CD4-positive, alpha-beta T cell (primary cell): ENCODE data around the gene IQSEC2. TPM values are rescaled to one million over a fixed set of nuclear protein-coding genes. Genes with fewer than 3 reads are reported as not detected.
A peak's percentile ranks its signal among the peaks of the same experiment; 100 is the strongest.

Experiments
- ATAC-seq: fragments of 200-7000 bp; cut with Tn5 transposase; one replicate; pipeline ENCODE4 v1.10.0; 2022; ENCODE audit warnings: mild to moderate bottlenecking; ENCODE audit not compliant: poor library complexity
- CTCF ChIA-PET: fragments of 350-600 bp; sonication (Branson Sonifier 250); formaldehyde crosslinking; loops from one replicate; lab custom pipeline; 2021; ENCODE audit warnings: antibody characterized with exemption, inconsistent platforms; lab: Charles Lee
- POLR2A ChIA-PET: fragments of 350-600 bp; sonication (Branson Sonifier 250); formaldehyde crosslinking; loops from one replicate; lab custom pipeline; 2021; ENCODE audit warnings: antibody characterized with exemption, inconsistent platforms; lab: Charles Lee
- DNase-seq, 14 experiments: peaks; one replicate each; pipeline ENCODE4 v3.0.0-alpha.2; 2013 to 2020; ENCODE audit warnings: mixed read lengths in 2 of 14
- H3K27ac ChIP-seq, 2 donors: one replicate each; pipeline versions ENCODE4 v1.5.1 to v1.7.0; 2013; ENCODE audit warnings: low read length in 2 of 2, low read depth in 1 of 2, mild to moderate bottlenecking in 1 of 2
- H3K27me3 ChIP-seq, 2 experiments: 1 replicate in 1 of 2; 2 replicates in 1 of 2; pipeline versions ENCODE4 v1.6.1 to v1.7.0; 2013; ENCODE audit warnings: low read length in 2 of 2, control low read depth in 1 of 2, mild to moderate bottlenecking in 1 of 2, moderate library complexity in 1 of 2; ENCODE audit not compliant: insufficient read depth in 2 of 2, control insufficient read depth in 1 of 2
- H3K36me3 ChIP-seq: one replicate; pipeline ENCODE4 v1.6.1; 2013; ENCODE audit warnings: low read length, control low read depth; ENCODE audit not compliant: insufficient read depth
- H3K4me1 ChIP-seq: one replicate; pipeline ENCODE4 v1.6.1; 2013; ENCODE audit warnings: low read length, control low read depth; ENCODE audit not compliant: insufficient read depth
- H3K4me3 ChIP-seq: one replicate; pipeline ENCODE4 v1.5.1; 2013; ENCODE audit warnings: mild to moderate bottlenecking, low read length, moderate library complexity
- H3K9me3 ChIP-seq, 2 experiments: 1 replicate in 1 of 2; 2 replicates in 1 of 2; pipeline versions ENCODE4 v1.6.1 to v1.7.0; 2013; ENCODE audit warnings: low read length in 2 of 2, mild to moderate bottlenecking in 2 of 2, control low read depth in 1 of 2, moderate library complexity in 1 of 2; ENCODE audit not compliant: control insufficient read depth in 1 of 2, insufficient read depth in 1 of 2
- H3K27ac Mint-ChIP-seq: one replicate; pipeline ENCODE4 v1.8.0; 2020; ENCODE audit warnings: mixed read lengths
- H3K27me3 Mint-ChIP-seq: one replicate; pipeline ENCODE4 v1.8.0; 2021; ENCODE audit warnings: mixed read lengths
- H3K36me3 Mint-ChIP-seq: one replicate; pipeline ENCODE4 v1.8.0; 2021; ENCODE audit warnings: low read depth, mixed read lengths
- H3K4me1 Mint-ChIP-seq: one replicate; pipeline ENCODE4 v1.8.0; 2021; ENCODE audit warnings: low read depth, mixed read lengths
- H3K4me3 Mint-ChIP-seq: one replicate; pipeline ENCODE4 v1.8.0; 2020; ENCODE audit warnings: mild to moderate bottlenecking, mixed read lengths
- H3K9me3 Mint-ChIP-seq: one replicate; pipeline ENCODE4 v1.8.0; 2020; ENCODE audit warnings: mixed read lengths
- CTCF ChIP-seq: fragments of 200-600 bp; IDR thresholded peaks from one replicate; pipeline ENCODE4 v1.8.0; 2022; ENCODE audit warnings: antibody characterized with exemption, mild to moderate bottlenecking
- intact Hi-C, 2 experiments: fragments of 100-400 bp; cut with DNase I in 1 of 2; cut with micrococcal nuclease in 1 of 2; formaldehyde crosslinking; loops; one replicate each; pipeline versions ENCODE4 v1.15.1 to v1.9.0; 2023 to 2025; cut with DNase I, micrococcal nuclease
- total RNA-seq, 174 experiments: library from RNA in 2 of 174; stranded (reverse) in 2 of 174; gene quantifications; one replicate each; pipeline ENCODE4 v1.2.3 and lab custom pipeline; 2021 to 2026

IQSEC2 gene
- total RNA-seq, 2 experiments from 2014 or later = 0.85 to 2.2 TPM

GRCh38 chrX:53285591-53285990 is 4.2 kb upstream of the IQSEC2 start:
- no peak overlapping the region for H3K4me3 ChIP-seq
- intact Hi-C loops = loop anchor here in 1 of 2 experiments (5.0 to 10.0 kb wide), 2 partner anchors 149 to 197 kb away; partner anchors contain the start of gene HSD17B10
- H3K27me3 Mint-ChIP-seq = no peaks in the 10 kb centered on the region
- no peak for DNase-seq
- peaks cover 31% of the 10 kb centered on the region for H3K4me1 ChIP-seq
- no peak for TF ChIP-seq CTCF
- ChIA-PET CTCF (interaction anchor here (0.7 kb wide), 1 partner anchor 1593 kb away, joined by 4 read pairs; no protein-coding TSS in a partner anchor), POLR2A (interaction anchor here (3.0 kb wide), 1 partner anchor 137 kb away, joined by 16 read pairs; the partner anchor contains the start of genes RIBC1 and SMC1A)
- H3K9me3 Mint-ChIP-seq = no peaks in the 10 kb centered on the region
- no peak for ATAC-seq
- H3K27ac ChIP-seq = no peak overlapping the region
- H3K4me1 Mint-ChIP-seq = peaks cover 31% of the 10 kb centered on the region
- H3K27ac Mint-ChIP-seq = no peak overlapping the region
- no peaks in the 10 kb centered on the region for H3K9me3 ChIP-seq
- H3K36me3 ChIP-seq = no peaks in the 10 kb centered on the region
- no peak overlapping the region for H3K4me3 Mint-ChIP-seq
- no peaks in the 10 kb centered on the region for H3K27me3 ChIP-seq
- no peaks in the 10 kb centered on the region for H3K36me3 Mint-ChIP-seq

- Histone ChIP-seq H3K27ac (no peak overlapping the region), H3K27me3 (no peaks in the 10 kb centered on the region), H3K9me3 (no peaks in the 10 kb centered on the region), H3K36me3 (no peaks in the 10 kb centered on the region), H3K4me3 (no peak overlapping the region), H3K4me1 (peaks cover 38% of the 10 kb centered on the region)
- ChIA-PET POLR2A (no interaction called here), CTCF (interaction anchor here (0.6 to 1.1 kb wide), 4 partner anchors 40 to 1592 kb away, joined by 3 to 4 read pairs (median 3); no protein-coding TSS in a partner anchor)
- Mint-ChIP-seq H3K4me3 (no peak overlapping the region), H3K27ac (no peak overlapping the region), H3K36me3 (no peaks in the 10 kb centered on the region), H3K27me3 (no peaks in the 10 kb centered on the region), H3K4me1 (peaks cover 37% of the 10 kb centered on the region), H3K9me3 (no peaks in the 10 kb centered on the region)
- peak; percentile 66 for TF ChIP-seq CTCF
- intact Hi-C loops = loop anchor here in 1 of 2 experiments (5.0 to 10.0 kb wide), 2 partner anchors 150 to 197 kb away; partner anchors contain the start of gene HSD17B10
- DNase-seq = peak in 13 of 14 experiments; percentile 11 to 71 (median 40)
- ATAC-seq = peak; percentile 57
These were observed 3.5 kb upstream of the IQSEC2 start for GRCh38 chrX:53284684-53285447.

GRCh38 chrX:53283567-53283966 is 2.2 kb upstream of the IQSEC2 start:
- Mint-ChIP-seq H3K27ac (no peak overlapping the region), H3K27me3 (no peaks in the 10 kb centered on the region), H3K36me3 (no peaks in the 10 kb centered on the region), H3K4me1 (peaks cover 26% of the 10 kb centered on the region), H3K4me3 (no peak overlapping the region), H3K9me3 (no peaks in the 10 kb centered on the region)
- Histone ChIP-seq H3K36me3 (no peaks in the 10 kb centered on the region), H3K9me3 (no peaks in the 10 kb centered on the region), H3K27ac (no peak overlapping the region), H3K27me3 (no peaks in the 10 kb centered on the region), H3K4me1 (peaks cover 34% of the 10 kb centered on the region), H3K4me3 (no peak overlapping the region)
- no peak for DNase-seq
- ATAC-seq = no peak
- ChIA-PET POLR2A (interaction anchor here (0.8 kb wide), 1 partner anchor 58 kb away, joined by 3 read pairs; the partner anchor contains the start of gene KDM5C), CTCF (interaction anchor here (1.1 kb wide), 1 partner anchor 39 kb away, joined by 3 read pairs; no protein-coding TSS in a partner anchor)
- no peak for TF ChIP-seq CTCF
- intact Hi-C loops = loop anchor here in 1 of 2 experiments (10.0 kb wide), 1 partner anchor 151 kb away; the partner anchor contains the start of gene HSD17B10
